LHCN-M2 (cell line): ENCODE data around the gene DIAPH2. TPM values are rescaled to one million over a fixed set of nuclear protein-coding genes. Genes with fewer than 3 reads are reported as not detected.

Experiments
- DNase-seq: peaks from one replicate; pipeline ENCODE4 v3.0.0-alpha.2; 2012; ENCODE audit warnings: low read depth
- total RNA-seq: library from RNA; depleted of rRNA; stranded (reverse); fragments of >200 nt; gene quantifications from 2 replicates; pipeline ENCODE4 v1.2.3, GENCODE V29; 2014; rRNA removed

Gene DIAPH2
- total RNA-seq, 1 experiment from 2014 or later, result 15.1 TPM

DNA sequence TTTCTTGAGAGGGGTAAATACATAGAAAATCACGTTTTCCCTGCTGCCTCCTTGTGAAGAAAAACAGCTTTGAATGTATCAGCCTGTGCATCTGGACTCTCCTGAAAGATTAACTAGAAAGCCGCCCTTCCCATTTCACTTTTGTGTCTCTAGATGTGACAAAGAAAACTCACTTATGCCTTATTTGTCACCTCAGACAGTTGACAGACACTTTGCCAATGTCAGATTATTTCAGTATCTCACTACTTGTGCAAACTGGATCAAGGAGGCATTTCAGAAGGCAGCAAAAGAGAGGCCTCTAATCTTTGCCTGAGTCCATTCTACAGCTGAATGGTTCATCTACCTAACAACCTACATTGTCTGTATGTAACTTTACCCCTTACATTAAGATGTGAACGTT is 954.0 kb downstream of the DIAPH2 start:
- DNase-seq, result no peak

DNA sequence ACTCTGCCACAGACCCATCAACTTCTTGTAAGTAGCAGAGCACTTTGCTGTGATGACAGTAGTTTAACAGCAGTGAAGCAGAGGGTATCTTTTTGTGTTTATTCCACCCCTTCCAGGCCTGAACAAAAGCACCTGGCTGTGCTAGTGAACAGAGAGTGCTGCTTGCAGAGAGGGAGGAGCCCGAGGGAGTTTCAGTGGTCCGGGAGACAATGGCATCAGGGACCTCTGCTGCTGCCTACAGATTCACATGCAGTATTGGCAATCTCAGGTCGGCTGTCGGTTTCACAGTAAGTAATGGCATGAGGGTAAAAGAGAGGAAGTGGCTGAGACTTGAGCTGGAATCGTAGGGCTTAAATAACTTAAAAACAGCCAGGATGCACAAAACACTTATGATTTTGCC is 954.9 kb downstream of the DIAPH2 start:
- DNase-seq, result no peak

Other genes starting within 250 kb of the DIAPH2 start
- 0.13 TPM in 1 of 2 replicates, not detected in the other for gene RPA4, start 199.1 kb downstream of the DIAPH2 start, total RNA-seq